IPS-NIHi11 (cell line): ENCODE results near the gene FXYD3.

Experiments used
- DNase-seq: peaks from one replicate; pipeline ENCODE4 v3.0.0; 2012; ENCODE audit warnings: mixed read lengths, low spot score

Gene FXYD3

DNA sequence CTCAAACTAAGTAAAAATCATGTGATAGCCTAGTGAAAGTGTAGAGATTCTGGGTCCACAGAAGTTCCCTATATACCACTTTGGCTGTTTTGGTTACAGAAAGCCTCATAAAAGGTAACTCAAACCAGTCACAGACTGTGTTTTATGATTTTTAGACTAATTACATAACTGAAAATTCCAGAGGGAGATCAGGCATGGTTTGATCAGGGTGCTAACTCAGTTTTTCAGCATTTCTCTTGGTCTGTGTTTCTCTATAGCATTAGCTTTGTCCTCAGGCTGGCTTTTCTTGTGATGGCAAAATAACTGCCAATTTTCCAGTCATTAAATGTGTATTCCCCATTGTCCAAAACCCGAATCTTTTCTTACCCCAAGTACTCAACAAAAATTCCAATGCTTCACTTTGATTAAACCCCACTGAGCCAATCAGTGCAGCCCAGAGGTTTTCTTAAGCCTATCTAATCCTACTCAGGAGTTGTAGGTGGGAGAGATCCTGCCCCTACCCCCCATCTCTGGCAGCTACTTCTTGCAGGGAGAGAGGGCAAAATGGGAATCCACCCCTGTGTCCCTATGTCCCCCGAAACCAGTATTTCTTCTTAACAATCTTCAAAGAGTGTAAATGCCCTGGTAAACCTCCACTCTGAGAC lies 8.6 kb upstream of the FXYD3 start:
- DNase-seq = no peak

DNA sequence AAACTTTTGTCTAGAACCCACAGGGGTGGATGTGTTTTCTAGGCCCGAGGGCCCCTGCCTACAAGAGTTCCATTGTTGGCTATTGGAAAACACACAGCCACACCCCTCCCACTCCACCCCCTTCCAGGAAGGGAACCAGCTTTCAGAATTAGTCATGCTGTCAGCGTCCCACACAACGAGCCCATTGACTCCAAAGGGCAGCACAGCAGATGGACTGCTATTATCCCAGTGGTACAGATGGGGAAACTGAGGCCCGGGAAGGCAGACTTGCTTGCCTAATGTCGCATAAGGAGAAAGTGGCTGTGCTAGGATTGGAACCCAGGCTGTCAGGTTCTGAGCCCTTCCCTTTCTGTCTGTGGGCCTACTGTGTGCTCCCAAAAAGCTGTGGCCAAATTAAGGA lies 8.1 kb upstream of the FXYD3 start:
- no peak for DNase-seq

DNA sequence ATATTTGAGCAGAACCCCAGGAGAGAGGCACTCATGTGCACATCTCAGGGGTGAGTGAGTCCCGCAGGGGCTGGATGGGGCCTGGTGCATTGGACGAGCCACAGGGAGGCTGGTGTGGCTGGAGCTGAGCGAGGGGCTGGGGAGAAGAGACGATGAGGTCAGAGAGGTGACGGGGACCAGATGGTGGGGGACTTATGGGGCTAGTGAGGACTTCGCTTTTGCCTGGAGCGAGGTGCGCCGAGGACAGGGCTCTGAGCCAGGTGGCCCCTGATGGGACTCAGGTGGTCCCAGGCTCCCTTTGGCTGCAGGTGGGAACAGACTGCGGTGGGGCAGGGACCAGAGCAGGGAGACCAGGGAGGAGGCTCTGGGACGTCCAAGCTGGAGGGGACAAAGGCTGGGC lies 6.9 kb upstream of the FXYD3 start:
- DNase-seq = no peak

GRCh38 chr19:35109395-35110112 lies 6.1 kb upstream of the FXYD3 start:
- DNase-seq = no peak

DNA sequence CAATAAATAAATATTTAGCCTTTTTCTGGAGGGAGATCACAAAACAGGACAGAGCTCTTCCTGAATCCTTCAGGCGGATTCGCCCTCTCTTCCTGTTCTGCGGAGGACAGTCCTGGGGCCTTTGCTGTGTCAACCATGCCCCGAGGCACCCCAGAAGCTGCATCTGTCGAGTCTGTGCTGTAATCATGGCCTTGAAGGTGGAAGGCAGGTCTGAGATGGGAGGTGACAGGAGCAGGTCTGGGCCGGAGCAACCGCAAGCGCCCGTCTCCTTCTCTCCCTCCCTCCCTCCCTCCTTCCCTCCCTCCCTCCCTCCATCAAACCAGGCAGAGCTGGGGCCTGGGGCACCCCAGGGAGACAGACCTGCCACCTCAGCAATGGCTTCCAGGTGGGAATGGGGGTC lies 4.6 kb upstream of the FXYD3 start:
- DNase-seq = no peak

DNA sequence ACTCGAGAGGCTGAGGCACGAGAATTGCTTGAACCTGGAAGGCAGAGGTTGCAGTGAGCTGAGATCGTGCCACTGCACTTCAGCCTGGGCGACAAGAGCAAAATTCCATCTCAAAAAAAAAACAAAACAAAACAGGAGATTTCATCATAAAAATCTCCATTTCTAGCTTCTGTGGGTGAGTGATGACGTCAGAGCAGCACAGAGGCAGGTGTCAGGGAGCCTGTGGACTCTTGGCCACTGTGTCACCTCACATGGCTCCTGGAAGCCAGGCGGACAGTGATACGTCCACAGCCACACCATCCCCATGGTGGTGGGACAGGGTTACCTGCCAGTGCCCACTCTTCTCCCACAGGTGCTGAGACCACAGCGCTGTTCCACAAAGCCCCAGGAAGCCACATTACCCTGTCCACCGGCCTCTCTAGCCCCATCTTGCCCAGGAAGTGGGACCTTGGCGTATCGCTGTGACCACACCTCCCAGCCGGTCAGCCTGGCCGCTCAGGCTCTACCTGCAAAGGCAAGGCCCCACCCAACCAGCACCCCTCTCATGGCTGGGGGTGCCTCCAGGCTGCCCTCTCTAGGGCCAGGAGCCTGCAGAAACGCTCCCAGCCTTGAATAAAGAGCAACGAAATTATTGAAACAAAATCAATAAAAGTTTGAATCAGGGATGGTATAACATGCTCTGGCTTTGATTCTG lies 2.5 kb upstream of the FXYD3 start:
- DNase-seq = no peak

GRCh38 chr19:35114353-35115176 lies 1.1 kb upstream of the FXYD3 start:
- peak; percentile 92 for DNase-seq

DNA sequence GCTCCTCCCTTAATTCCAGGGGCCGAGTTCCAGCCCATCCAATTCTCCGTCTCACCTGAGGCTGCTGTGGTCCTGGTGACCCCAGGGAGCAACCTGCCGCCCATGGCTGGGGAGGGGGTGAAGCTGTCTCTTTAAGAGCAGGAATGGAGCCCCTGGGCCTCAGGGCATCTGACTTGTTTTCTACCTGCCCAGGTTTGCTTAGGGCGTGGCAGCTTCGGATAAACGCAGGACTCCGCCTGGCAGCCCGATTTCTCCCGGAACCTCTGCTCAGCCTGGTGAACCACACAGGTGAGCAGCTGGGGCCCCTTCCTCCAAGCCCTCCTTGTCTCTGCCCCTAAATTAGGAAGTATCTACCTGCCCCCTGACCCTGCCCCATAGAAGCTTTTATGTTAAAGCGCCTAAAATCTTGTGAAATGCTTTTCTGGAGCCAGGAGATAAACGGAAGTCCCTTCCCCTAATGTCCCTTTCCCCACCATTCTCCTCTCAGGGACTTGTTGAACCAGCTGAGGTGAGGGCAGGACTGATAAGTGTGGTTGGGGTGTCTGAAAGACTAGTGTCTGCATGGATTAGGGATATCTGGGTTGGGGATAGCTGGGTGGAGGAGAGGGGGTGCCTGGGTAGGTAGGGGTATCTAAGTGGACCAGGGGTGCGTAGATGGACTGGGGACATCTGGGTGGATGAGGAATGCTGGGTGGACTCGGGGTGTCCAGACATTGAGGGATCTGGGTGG lies 614 bp downstream of the FXYD3 start:
- no peak for DNase-seq

DNA sequence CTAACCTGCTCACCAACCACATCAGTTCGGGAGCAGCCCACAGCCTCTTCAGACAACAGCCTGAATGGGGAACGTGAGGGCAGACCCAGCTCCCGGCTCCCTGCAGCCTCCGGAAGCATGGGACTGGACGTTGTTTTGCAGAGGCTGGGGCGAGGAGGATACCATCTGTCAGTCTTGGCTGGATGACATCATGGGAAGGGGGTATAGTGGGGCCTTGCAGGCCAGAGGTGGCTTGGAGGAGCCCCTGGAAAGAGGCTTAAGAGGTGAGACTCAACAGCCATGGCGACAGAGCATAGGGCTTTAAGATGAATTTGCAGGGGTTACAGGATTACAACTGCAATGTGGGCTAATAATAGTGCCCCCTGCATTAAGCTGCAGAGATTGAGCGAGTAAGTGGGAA lies 1.5 kb downstream of the FXYD3 start:
- no peak for DNase-seq

DNA sequence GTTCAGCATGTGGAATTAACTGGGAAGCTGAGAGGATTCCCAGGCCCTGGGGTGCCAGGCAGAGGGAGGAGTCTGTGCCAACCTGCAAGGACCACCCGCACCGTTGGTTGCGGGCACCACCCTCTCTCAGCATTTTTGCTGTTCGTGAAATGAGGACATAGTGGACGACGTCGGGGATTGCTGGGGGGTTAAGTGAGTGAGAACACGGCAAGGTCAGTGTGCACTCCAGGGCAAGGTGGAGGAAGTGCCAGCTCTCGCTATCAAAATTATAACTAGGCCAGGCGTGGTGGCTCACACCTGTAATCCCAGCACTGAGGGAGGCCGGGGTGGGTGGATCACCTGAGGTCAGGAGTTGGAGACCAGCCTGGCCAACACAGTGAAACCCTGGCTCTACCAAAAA lies 2.2 kb downstream of the FXYD3 start:
- DNase-seq = no peak

DNA sequence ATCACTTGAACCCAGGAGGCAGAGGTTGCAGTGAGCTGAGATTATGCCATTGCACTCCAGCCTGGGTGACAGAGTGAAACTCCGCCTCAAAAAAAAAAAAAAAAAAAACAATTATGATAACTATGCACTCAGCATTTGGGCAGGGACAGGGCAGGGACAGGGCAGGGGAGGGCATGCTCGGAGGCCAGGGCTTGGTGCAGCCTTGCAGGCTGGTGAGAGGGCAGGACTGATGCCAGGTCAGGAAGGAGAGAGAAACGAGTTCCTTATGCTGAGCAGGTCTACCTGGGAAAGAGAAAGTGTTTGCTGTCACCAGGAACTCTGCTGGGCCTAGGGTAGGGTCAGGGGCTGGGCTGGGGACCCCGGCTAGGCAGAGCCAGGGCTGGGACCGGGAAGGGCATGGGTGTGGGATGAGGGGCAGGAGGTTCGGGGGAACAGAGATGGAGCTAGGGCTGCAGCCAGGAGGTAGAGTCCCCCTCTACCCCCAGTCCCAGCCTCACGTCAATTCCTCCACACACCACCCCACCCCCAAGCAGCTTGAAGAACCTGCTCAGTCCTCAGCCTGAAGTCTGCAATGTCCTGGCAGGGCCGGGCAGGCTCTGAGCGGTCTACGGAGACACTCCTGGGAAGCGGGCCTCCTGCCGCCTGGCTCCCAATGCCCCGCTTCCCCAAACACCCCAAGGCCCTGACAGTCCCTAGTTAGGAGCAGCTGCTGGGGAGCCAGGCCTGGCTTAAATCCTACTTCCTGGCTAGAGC lies 2.8 kb downstream of the FXYD3 start:
- DNase-seq = no peak

GRCh38 chr19:35119091-35119490 lies 3.5 kb downstream of the FXYD3 start:
- DNase-seq = no peak

DNA sequence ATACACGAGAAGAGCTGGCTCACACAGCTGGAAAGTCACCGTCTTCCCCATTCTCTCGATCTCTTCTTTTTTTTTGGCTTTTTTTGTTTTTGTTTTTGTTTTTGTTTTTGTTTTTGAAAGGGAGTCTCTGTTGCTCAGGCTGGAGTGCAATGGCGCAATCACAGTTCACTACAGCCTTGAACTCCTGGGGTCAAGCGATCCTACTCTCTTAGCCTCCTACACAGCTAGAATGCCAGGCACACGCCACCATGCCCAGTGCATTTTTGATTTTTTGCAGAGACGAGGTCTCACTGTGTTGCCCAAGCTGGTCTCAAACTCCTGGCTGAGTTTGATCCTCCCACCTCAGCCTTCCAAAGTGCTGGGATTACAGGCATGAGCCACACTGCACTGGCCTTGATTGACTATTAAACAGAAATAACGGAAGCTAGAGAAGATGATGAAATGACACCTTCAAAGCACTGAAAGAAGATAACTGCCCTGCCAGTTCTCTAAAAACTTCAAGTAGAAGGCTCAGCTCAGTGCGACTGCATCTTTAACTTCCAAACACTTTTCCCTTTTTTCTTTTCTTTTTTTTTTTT lies 4.0 kb downstream of the FXYD3 start:
- DNase-seq = no peak

- DNase-seq = no peak
These were observed 4.9 kb downstream of the FXYD3 start for GRCh38 chr19:35120492-35120891.

GRCh38 chr19:35120898-35121297 lies 5.3 kb downstream of the FXYD3 start:
- no peak for DNase-seq

GRCh38 chr19:35122687-35123551 lies 7.3 kb downstream of the FXYD3 start:
- DNase-seq = no peak

DNA sequence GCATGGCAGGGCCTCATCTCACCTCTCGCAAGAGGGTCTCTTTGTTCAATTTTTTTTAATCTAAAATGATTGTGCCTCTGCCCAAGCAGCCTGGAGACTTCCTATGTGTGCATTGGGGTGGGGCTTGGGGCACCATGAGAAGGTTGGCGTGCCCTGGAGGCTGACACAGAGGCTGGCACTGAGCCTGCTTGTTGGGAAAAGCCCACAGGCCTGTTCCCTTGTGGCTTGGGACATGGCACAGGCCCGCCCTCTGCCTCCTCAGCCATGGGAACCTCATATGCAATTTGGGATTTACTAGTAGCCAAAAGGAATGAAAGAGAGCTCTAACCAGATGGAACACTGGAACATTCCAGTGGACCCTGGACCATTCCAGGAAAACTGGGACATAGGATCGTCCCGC lies 8.0 kb downstream of the FXYD3 start:
- no peak for DNase-seq

DNA sequence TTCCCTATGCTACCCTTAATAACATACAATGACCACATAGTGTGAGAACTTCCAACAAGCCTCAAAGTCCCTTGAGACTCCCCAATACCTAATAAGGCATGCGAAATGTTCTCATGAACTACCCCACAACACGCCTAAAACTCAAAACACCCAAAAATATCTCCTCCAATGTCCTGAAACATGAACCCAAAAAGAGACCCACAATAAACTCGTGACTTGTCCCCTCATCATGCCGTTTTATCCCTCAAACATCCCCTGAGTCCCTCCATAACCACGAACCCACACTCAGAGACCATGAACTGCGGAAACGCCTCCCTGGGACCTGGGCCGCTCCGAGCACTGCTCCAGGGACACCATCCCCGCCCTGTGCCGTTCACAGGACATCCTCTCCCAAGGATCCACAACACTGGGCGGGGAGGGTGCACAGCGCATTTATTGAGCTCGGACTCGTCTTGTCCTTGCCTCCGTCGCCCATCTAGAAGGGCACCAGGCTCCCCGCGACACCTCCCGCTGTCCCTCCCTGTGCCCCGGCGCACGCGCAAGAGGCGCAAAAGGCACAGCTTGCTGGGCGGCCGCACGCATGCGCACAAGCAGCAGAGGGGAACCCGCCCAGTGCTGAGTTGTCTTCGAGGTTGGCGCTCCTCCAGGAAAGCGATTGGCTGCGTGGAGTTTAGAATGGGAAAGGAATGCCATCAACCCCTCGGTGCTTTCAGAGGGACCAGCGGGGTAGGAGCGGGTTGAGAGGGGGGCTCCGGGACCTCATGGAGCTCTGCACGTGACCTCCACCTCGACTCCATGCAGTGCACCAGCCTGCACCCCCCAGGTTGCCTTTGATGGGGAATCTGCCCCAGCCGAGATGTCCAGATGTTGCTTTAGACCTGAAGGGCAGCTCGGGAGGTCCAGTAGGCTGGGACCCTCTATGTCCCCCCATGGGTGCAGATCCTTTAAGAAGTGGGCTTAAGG lies 8.8 kb downstream of the FXYD3 start:
- DNase-seq = peak; percentile 92
